T-helper 1 cell treated with Interleukin-12 subunit alpha and Interleukin-12 subunit beta and Interleukin-4 antibody, amounts not matched to agents 30 μg/mL and 1 μg/mL, for 36 hours (primary cell): Measurements from ENCODE around the gene RASA3.
"Not testable (repeated sequence)": the region's sequence is repeated elsewhere in the genome, so short reads cannot be mapped to it uniquely, and the experiment has no call there.

Experiments
- H3K27ac Mint-ChIP-seq: one replicate; pipeline ENCODE4 v1.8.0; 2021; ENCODE audit warnings: mild to moderate bottlenecking, mixed read lengths
- H3K27me3 Mint-ChIP-seq: one replicate; pipeline ENCODE4 v1.8.0; 2021; ENCODE audit warnings: low read depth, mixed read lengths
- H3K36me3 Mint-ChIP-seq: one replicate; pipeline ENCODE4 v1.8.0; 2021; ENCODE audit warnings: low read depth, mixed read lengths
- H3K4me1 Mint-ChIP-seq: one replicate; pipeline ENCODE4 v1.8.0; 2021; ENCODE audit warnings: low read depth, mixed read lengths
- H3K4me3 Mint-ChIP-seq: one replicate; pipeline ENCODE4 v1.8.0; 2021; ENCODE audit warnings: mild to moderate bottlenecking, moderate library complexity, mixed read lengths
- H3K9me3 Mint-ChIP-seq: one replicate; pipeline ENCODE4 v1.8.0; 2021; ENCODE audit warnings: mixed read lengths

Gene RASA3

DNA sequence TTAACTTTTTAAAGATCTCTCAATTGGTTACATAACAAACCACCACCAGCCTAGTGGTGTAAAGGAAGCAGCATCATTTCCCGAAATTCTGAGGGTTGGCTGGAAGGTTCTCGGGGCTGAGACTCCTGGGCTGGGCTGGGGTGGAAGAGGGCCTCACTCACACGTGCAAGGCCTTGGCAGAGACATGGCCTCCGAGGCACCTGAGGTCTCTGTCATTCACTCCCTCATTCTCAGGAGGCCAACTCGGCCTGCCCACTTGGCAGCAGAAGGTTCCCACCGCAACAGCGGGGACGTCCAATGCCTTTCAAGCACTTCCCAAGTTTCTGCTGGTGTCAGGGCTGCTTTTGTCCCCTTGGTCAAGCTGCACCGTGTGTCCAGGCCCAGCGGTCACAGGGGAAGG, 18.6 kb upstream of the RASA3 start:
- H3K36me3 Mint-ChIP-seq: peaks cover 20% of the 10 kb centered on the region
- H3K9me3 Mint-ChIP-seq: peaks cover 6% of the 10 kb centered on the region
- peak overlapping the region; percentile 70 for H3K4me3 Mint-ChIP-seq
- peaks cover 5% of the 10 kb centered on the region for H3K27me3 Mint-ChIP-seq
- peaks cover 64% of the 10 kb centered on the region for H3K4me1 Mint-ChIP-seq
- H3K27ac Mint-ChIP-seq: peak overlapping the region; percentile 81

DNA sequence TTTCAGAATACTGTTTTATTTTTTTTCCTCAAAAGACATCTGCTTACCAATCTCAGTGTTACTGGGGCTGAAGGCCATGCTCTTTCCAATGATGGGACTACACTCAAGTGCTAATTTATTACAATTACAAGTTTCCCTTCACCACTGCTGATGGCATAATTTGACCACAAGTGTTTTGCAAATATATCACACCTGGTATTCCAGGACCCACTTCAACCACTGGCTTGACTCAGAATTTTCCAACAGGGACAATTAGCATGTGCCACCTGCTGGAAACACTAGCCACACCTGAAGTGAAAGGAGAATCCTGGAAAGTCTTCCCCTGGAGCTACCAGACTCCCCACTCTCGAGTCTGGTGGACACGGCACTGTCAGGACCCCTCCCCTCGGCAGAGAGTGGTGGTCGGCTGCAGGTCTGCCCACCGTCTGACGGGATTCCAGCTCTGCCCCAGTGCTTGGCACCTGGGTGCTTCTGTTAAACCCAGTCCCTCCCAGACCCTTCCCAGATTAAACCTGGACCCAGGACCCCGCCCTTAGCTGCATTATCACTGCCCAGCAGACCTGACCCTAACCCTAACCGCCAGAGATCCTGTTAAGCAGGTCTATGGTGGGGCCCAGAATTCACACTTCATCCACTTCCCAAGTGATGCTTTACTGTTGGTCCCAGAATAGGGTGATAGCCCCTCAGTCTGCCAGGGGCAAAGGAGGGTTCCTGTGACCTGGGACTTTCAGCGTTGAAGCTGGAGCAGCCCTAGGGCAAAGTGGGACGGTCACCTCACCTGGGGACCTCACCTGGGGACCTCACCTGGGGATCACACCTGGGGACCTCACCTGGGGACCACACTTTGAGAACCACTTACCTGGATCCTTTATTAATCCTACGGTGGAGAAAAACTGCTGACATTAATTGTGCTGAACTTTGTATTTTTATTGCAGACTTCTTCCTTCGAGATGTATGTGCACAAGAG, 17.6 kb upstream of the RASA3 start:
- Mint-ChIP-seq H3K27me3 (peaks cover 5% of the 10 kb centered on the region), H3K27ac (peak overlapping the region; percentile 86), H3K9me3 (peaks cover 6% of the 10 kb centered on the region), H3K4me1 (peaks cover 74% of the 10 kb centered on the region), H3K4me3 (peak overlapping the region; percentile 60), H3K36me3 (peaks cover 23% of the 10 kb centered on the region)

DNA sequence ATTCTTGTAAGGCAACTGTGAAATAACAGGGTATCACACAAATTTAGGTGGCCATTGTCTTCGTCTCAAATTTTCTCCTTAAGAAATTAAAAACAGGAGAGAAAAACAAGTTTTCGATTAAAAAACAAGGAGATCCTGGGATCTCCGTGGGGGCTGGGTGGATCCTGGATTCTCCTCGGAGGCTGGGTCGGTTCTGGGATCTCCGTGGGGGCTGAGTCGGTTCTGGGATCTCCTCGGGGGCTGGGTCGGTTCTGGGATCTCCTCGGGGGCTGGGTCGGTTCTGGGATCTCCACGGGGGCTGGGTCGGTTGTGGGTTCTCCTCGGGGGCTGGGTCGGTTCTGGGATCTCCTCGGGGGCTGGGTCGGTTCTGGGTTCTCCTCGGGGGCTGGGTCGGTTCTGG, 16.5 kb upstream of the RASA3 start:
- peak overlapping the region; percentile 60 for H3K4me3 Mint-ChIP-seq
- peaks cover 74% of the 10 kb centered on the region for H3K4me1 Mint-ChIP-seq
- peaks cover 21% of the 10 kb centered on the region for H3K36me3 Mint-ChIP-seq
- H3K27me3 Mint-ChIP-seq, H3K9me3 Mint-ChIP-seq: not testable (repeated sequence)
- peak overlapping the region; percentile 86 for H3K27ac Mint-ChIP-seq

DNA sequence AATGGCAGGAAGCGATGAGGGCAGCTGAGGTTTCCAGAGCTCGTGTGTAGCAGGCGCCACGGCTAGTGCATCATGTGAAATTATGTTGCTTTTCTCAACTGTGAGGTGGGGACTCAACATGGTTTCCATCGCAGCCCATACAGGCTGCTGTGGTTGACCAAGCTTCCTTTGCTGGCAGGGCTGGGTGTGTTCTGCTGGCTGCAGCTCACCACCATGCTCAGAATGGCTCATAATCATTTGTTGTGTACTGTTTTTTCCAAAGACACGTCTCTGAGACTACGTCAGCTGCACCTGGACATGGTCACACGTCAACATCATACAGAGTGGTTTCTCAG, 16.1 kb upstream of the RASA3 start:
- peaks cover 1% of the 10 kb centered on the region for H3K27me3 Mint-ChIP-seq
- peak overlapping the region; percentile 86 for H3K27ac Mint-ChIP-seq
- peaks cover 2% of the 10 kb centered on the region for H3K9me3 Mint-ChIP-seq
- peak overlapping the region; percentile 50 for H3K4me3 Mint-ChIP-seq
- peaks cover 17% of the 10 kb centered on the region for H3K36me3 Mint-ChIP-seq
- H3K4me1 Mint-ChIP-seq: peaks cover 70% of the 10 kb centered on the region

DNA sequence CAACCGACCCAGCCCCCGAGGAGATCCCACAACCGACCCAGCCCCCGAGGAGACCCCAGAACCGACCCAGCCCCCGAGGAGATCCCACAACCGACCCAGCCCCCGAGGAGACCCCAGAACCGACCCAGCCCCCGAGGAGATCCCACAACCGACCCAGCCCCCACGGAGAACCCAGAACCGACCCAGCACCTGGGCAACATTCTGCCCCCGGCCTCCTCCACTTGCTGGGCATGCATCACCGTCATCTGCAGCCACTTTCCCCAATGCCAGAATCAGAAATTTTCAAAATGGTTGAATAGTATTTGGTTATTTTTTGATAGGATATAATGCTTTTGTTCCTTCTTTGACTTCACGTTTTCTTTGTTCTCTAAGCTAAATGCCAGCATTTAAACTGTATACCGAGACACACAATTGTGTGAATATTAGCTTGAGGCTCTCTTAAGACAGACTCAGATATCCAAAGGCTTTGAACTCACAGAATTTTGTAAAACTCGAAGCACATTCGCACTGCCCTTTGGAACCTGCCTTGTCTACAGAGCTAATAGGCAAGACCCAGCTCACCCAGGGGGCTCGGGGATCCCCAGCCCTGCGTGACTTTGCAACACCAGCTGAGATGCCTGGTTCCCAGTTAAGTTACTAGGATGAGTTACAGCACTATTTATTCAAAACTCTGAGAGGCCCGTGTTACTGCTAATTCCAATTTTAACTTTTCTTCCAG, 15.5 kb upstream of the RASA3 start:
- peaks cover 68% of the 10 kb centered on the region for H3K4me1 Mint-ChIP-seq
- peak overlapping the region; percentile 50 for H3K4me3 Mint-ChIP-seq
- H3K9me3 Mint-ChIP-seq: no peaks in the 10 kb centered on the region
- peaks cover 15% of the 10 kb centered on the region for H3K36me3 Mint-ChIP-seq
- H3K27ac Mint-ChIP-seq: peak overlapping the region; percentile 86
- H3K27me3 Mint-ChIP-seq: no peaks in the 10 kb centered on the region

DNA sequence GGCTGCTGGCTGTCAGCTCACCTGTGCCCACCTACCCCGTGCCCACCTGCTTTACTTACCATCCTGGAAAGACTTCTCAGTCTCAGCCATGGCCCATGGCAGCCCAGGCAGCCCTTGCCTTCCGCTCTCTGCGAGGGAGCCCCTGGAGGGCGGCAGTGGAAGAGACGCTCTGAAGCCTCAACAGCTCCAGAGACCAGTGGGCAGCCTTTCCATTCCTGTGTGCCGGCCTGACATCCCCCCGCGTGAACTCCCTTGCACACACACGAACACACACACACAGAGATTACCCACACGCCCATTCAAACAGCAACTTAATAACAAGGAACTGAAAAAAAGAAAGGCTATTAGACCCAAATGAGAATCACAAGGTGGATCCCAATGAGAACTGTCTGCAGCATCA, 14.2 kb upstream of the RASA3 start:
- Mint-ChIP-seq H3K27ac (peak overlapping the region; percentile 81), H3K4me3 (peak overlapping the region; percentile 66), H3K4me1 (peaks cover 61% of the 10 kb centered on the region), H3K9me3 (no peaks in the 10 kb centered on the region), H3K27me3 (no peaks in the 10 kb centered on the region), H3K36me3 (peaks cover 15% of the 10 kb centered on the region)

DNA sequence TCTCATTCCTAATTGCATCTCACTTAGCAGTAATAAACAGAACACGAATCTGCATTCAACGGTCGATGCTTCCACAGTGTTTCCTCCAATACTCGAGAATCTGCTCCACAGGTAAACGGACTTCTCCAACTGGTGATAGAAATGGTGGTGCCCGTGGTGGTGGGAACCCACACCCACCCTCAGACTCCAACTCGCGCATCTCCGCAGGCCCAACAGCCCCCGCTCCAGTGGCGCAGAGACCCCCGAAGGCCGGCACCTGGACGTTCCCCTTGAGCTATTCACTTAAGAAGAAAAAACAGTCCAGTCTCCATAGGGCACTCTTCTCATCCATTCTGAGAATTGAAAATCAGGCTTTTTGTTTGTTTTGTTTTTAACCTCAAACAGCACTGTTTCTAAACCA, 13.8 kb upstream of the RASA3 start:
- Mint-ChIP-seq H3K4me1 (peaks cover 57% of the 10 kb centered on the region), H3K4me3 (peak overlapping the region; percentile 66), H3K9me3 (no peaks in the 10 kb centered on the region), H3K36me3 (peaks cover 14% of the 10 kb centered on the region), H3K27ac (peak overlapping the region; percentile 81), H3K27me3 (no peaks in the 10 kb centered on the region)

DNA sequence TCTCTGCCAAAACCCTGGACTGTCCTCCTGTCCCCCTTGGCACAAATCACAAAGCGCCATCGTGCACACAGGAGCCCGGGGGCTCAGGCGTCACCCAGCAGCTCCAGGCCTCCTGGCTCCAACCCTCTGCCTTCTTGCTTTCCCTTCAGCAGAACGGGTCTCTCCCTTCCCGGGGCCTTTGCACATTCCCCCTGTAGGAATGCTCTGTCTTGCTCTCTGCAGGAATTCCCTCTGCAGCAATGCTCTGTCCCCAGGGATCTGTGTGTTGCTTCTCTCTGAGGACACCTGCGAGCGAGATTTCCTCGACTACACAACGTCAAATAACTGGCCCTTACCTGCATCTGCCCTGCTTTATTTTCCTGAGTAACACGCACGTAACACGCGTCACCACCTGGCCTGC, 13.3 kb upstream of the RASA3 start:
- peak overlapping the region; percentile 81 for H3K27ac Mint-ChIP-seq
- H3K4me3 Mint-ChIP-seq: peak overlapping the region; percentile 66
- no peaks in the 10 kb centered on the region for H3K27me3 Mint-ChIP-seq
- H3K4me1 Mint-ChIP-seq: peaks cover 52% of the 10 kb centered on the region
- no peaks in the 10 kb centered on the region for H3K9me3 Mint-ChIP-seq
- peaks cover 14% of the 10 kb centered on the region for H3K36me3 Mint-ChIP-seq

DNA sequence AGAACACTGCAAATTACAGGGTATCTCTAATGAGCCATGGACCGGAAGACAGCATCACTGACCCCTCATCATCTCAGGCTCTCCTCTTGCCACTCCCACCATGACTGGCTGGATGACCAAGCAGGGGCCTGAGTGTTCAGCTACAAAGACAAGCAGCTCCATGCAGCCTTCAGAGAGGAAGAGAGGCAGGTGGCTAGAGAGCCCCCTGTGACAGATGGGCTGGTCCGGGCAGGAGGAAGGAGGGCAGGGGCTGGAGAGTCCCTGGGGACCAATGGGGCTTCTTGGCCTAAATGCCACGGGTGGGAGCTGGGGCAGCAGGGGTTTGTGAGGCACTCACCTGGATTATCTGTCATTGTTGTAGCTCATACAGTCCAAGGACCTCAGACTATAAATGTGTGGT, 12.8 kb upstream of the RASA3 start:
- no peaks in the 10 kb centered on the region for H3K27me3 Mint-ChIP-seq
- H3K9me3 Mint-ChIP-seq: no peaks in the 10 kb centered on the region
- peak overlapping the region; percentile 38 for H3K27ac Mint-ChIP-seq
- H3K36me3 Mint-ChIP-seq: peaks cover 14% of the 10 kb centered on the region
- peaks cover 47% of the 10 kb centered on the region for H3K4me1 Mint-ChIP-seq
- peak overlapping the region; percentile 44 for H3K4me3 Mint-ChIP-seq

DNA sequence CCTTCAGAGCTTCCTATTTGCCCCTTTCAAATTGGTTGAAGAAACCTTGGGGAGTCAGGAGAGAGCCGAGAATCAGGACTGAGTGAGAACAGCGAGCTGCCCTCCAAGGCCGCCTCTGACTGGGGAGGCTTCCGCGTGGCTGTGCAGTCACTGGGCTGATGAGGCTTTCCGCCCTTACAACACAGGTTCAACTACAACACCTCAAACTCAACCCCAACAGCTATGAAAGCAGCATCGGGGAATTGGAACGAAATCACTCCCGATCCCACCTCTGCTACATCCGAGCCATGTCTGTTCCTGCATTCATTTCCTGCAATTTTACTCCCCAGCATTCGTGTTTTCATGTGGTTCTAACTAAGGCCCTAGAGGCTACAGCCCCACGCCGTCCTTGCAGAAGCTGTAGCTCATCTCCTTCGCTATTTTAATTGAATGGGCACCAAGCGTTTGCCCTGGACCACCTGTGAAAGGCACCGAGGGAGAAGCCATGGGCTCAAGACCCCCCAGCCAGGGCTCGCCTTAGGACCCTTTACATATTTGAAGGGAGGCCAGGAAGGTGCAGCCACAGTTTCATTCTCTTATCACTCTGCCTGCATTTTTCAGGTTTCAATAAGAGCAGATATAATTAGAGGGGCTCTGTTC, 12.3 kb upstream of the RASA3 start:
- Mint-ChIP-seq H3K27ac (peak overlapping the region; percentile 38), H3K27me3 (no peaks in the 10 kb centered on the region), H3K4me1 (peaks cover 47% of the 10 kb centered on the region), H3K4me3 (peak overlapping the region; percentile 44), H3K9me3 (no peaks in the 10 kb centered on the region), H3K36me3 (peaks cover 14% of the 10 kb centered on the region)

DNA sequence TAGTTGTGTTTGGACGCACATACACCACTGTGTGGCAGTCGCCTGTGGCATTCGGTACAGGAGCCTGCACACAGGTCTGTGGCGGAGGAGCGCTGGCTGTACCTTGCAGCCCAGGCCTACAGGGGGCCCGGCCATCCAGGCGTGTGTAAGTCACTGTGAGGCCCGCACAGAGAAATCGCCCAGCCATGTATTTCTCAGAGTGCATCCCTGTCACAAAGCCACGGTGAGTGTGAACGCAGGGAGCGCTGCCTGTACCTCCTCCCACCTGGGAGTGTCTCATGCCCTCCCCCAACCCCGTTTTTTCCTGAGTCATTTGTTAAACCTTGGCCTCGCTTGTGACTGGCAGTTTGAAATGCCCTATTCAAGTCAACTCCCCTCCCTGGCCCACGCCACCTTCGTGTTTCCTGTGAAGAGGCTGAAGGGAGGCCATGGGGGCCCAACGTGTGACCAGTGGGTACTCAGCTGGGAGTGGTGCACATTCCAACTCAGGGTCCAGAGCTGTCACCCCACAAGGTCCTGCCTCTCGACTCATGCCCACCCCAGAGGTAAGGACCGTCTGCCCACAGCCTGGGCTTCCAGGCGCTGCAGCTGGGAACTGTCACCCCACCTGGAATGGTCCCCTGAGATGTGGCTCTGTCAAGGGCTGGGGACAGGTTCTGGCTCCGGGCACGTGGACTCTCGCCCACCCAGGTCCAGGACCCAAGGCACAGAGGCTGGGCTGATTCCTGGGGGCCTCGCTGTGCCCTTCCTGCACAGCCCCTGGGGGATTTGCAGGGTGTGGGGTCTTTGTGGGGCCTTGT, 11.6 kb upstream of the RASA3 start:
- H3K4me3 Mint-ChIP-seq: no peak overlapping the region
- H3K27ac Mint-ChIP-seq: peak overlapping the region; percentile 39
- H3K9me3 Mint-ChIP-seq: no peaks in the 10 kb centered on the region
- H3K36me3 Mint-ChIP-seq: peaks cover 13% of the 10 kb centered on the region
- no peaks in the 10 kb centered on the region for H3K27me3 Mint-ChIP-seq
- H3K4me1 Mint-ChIP-seq: peaks cover 41% of the 10 kb centered on the region

DNA sequence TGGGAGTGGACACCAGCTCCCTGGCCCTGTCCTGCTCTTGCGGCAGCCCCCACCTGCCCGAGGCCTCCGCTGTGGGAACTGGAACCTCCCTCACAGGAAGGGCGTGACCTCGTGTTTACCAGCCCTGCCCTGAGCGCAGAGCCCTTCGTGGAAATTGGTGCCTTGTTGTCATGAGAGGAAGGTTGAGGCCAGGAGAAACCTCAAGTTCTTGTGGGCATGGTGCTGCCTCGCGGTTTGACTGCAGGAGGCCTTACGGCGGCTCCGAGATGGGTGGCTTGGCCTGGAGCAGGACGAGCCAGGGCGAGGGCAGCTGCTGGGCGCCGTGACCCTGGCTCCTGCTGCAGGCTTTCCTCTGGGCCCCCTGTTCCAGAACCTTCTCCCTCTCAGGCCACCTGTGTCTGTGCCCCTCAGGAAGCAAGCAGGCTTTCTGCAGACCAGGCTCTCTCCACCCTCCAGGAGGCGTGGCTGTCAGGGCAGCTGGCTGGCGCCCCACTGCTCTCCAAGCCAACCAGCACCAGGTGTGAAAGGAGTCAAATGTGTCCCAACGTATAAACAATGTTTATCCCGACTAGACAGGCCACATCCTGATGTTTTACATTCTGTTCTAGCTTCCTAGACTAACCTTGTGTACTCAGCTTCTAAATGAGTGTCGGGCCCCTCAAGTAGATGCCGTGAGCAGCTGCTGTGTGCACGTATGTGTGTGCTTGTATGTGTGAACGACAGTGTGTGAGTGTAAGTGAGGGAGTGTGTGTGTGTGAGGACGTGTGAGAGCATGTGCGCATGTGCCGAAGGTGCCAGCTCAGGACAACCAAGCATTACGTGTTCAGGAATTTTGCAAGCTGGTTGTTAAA, 10.4 kb upstream of the RASA3 start:
- Mint-ChIP-seq H3K36me3 (peaks cover 13% of the 10 kb centered on the region), H3K27ac (no peak overlapping the region), H3K27me3 (no peaks in the 10 kb centered on the region), H3K4me3 (no peak overlapping the region), H3K4me1 (peaks cover 30% of the 10 kb centered on the region), H3K9me3 (peaks cover under 1% of the 10 kb centered on the region)

DNA sequence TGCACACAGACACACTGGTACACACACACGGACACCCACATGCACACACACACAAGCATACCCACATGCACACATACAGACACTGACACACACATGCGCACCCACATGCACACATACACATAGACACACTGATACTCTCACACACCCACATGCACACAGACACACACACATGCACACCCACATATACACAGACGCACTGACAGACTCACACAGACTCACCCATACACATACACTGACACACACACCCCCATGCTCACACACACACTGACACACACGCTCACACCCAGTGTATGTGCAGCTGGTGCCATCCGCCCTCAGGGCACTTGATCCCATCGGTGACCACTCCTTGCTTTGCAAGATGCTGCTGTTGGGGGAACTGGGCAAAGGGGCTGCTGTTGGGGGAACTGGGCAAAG, 9.7 kb upstream of the RASA3 start:
- no peaks in the 10 kb centered on the region for H3K27me3 Mint-ChIP-seq
- H3K4me1 Mint-ChIP-seq: peaks cover 31% of the 10 kb centered on the region
- H3K36me3 Mint-ChIP-seq: peaks cover 13% of the 10 kb centered on the region
- peaks cover 3% of the 10 kb centered on the region for H3K9me3 Mint-ChIP-seq
- H3K4me3 Mint-ChIP-seq: no peak overlapping the region
- H3K27ac Mint-ChIP-seq: no peak overlapping the region
